HepG2 (cell line): ENCODE data around the gene SLC44A4. TPM values are rescaled to one million over a fixed set of nuclear protein-coding genes. Genes with fewer than 3 reads are reported as not detected.
A peak's percentile ranks its signal among the peaks of the same experiment; 100 is the strongest.

ENCODE experiments used
- AHR ChIP-seq: IDR thresholded peaks from 2 replicates; pipeline ENCODE4 v1.6.1; 2018; ENCODE audit warnings: missing genetic modification reagents, missing compliant biosample characterization
- EZH2 ChIP-seq: conservative IDR thresholded peaks from 2 replicates; pipeline ENCODE4 v1.6.1; 2012; ENCODE audit warnings: mild to moderate bottlenecking, low read depth, low read length, moderate library complexity
- GPN1 ChIP-seq: sonication (generic); formaldehyde crosslinking; IDR thresholded peaks from 2 replicates; pipeline ENCODE4 v1.5.1; 2020; ENCODE audit warnings: missing genetic modification reagents, borderline replicate concordance
- KDM3A ChIP-seq: IDR thresholded peaks from 2 replicates; pipeline ENCODE4 v1.6.1; 2018; ENCODE audit warnings: low read depth, missing compliant biosample characterization
- MED8 ChIP-seq: sonication (generic); formaldehyde crosslinking; IDR thresholded peaks from 2 replicates; pipeline ENCODE4 v1.8.1; 2023; ENCODE audit warnings: mild to moderate bottlenecking, missing genetic modification reagents; ENCODE audit not compliant: insufficient replicate concordance
- MZF1 ChIP-seq: sonication (generic); formaldehyde crosslinking; IDR thresholded peaks from 2 replicates; pipeline ENCODE4 v1.8.1; 2023; ENCODE audit warnings: mild to moderate bottlenecking, missing genetic modification reagents, borderline replicate concordance
- NCOA5 ChIP-seq: sonication (generic); formaldehyde crosslinking; IDR thresholded peaks from 2 replicates; pipeline ENCODE4 v1.4.0; 2020; ENCODE audit warnings: missing genetic modification reagents
- NFE2L1 ChIP-seq: sonication (generic); formaldehyde crosslinking; IDR thresholded peaks from 2 replicates; pipeline ENCODE4 v1.4.0; 2020; ENCODE audit warnings: missing genetic modification reagents, mild to moderate bottlenecking, borderline replicate concordance
- PBX2 ChIP-seq: IDR thresholded peaks from 2 replicates; pipeline ENCODE4 v1.6.1; 2016; ENCODE audit warnings: control low read depth
- POLR2G ChIP-seq: fragments of 200-400 bp; formaldehyde crosslinking; IDR thresholded peaks from 2 replicates; pipeline ENCODE4 v1.6.1; 2018; ENCODE audit warnings: mild to moderate bottlenecking, low read depth, low read length, moderate library complexity
- SAP130 ChIP-seq: IDR thresholded peaks from 2 replicates; pipeline ENCODE4 v1.6.1; 2016; ENCODE audit warnings: low read depth
- SMAD1 ChIP-seq: sonication (generic); formaldehyde crosslinking; IDR thresholded peaks from 2 replicates; pipeline ENCODE4 v1.4.0; 2020; ENCODE audit warnings: missing genetic modification reagents, low read depth, mild to moderate bottlenecking, borderline replicate concordance
- SOX13 ChIP-seq, 3 experiments: fragments of 450-650 bp in 1 of 3; sonication (generic) in 1 of 3; formaldehyde crosslinking in 1 of 3; IDR thresholded peaks in 2 of 3; conservative IDR thresholded peaks in 1 of 3; 2 replicates each; pipeline versions ENCODE4 v1.5.0 to v1.6.1; 2016 to 2020; ENCODE audit warnings: antibody characterized with exemption in 1 of 3, mild to moderate bottlenecking in 1 of 3, missing compliant biosample characterization in 1 of 3, missing genetic modification reagents in 1 of 3, moderate library complexity in 1 of 3
- TBP ChIP-seq: sonication (generic); formaldehyde crosslinking; IDR thresholded peaks from 2 replicates; pipeline ENCODE4 v1.5.0; 2020; ENCODE audit warnings: missing genetic modification reagents
- TOE1 ChIP-seq: sonication (generic); formaldehyde crosslinking; IDR thresholded peaks from 2 replicates; pipeline ENCODE4 v1.4.0; 2020; ENCODE audit warnings: mild to moderate bottlenecking, missing genetic modification reagents
- WIZ ChIP-seq: sonication (generic); formaldehyde crosslinking; IDR thresholded peaks from 2 replicates; pipeline ENCODE4 v1.5.1; 2020; ENCODE audit warnings: mild to moderate bottlenecking, missing genetic modification reagents
- XRCC5 ChIP-seq: fragments of 200-400 bp; formaldehyde crosslinking; optimal IDR thresholded peaks from 2 replicates; pipeline ENCODE3; 2017; ENCODE audit warnings: mild to moderate bottlenecking, low read length
- YY1 ChIP-seq: IDR thresholded peaks from 2 replicates; pipeline ENCODE4 v1.6.1; 2011; ENCODE audit warnings: low read length, low read depth, moderate library complexity, mild to moderate bottlenecking; ENCODE audit not compliant: insufficient read depth, insufficient replicate concordance
- ZKSCAN1 ChIP-seq: fragments of 150-350 bp; IDR thresholded peaks from 2 replicates; pipeline ENCODE4 v1.6.1; 2014; ENCODE audit warnings: low read length
- ZNF101 ChIP-seq: sonication (generic); formaldehyde crosslinking; IDR thresholded peaks from 2 replicates; pipeline ENCODE4 v1.4.0; 2020; ENCODE audit warnings: mild to moderate bottlenecking, low read depth, missing genetic modification reagents, borderline replicate concordance
- ZNF17 ChIP-seq: sonication (generic); formaldehyde crosslinking; IDR thresholded peaks from 2 replicates; pipeline ENCODE4 v1.5.0; 2020; ENCODE audit warnings: mild to moderate bottlenecking, missing genetic modification reagents
- ZNF256 ChIP-seq: sonication (generic); formaldehyde crosslinking; conservative IDR thresholded peaks from 2 replicates; pipeline ENCODE4 v1.4.0; 2020; ENCODE audit warnings: missing genetic modification reagents
- ZNF335 ChIP-seq: sonication (generic); formaldehyde crosslinking; IDR thresholded peaks from 2 replicates; pipeline ENCODE4 v1.4.0; 2020; ENCODE audit warnings: missing genetic modification reagents
- ZSCAN22 ChIP-seq: sonication (generic); formaldehyde crosslinking; IDR thresholded peaks from 2 replicates; pipeline ENCODE4 v1.4.0; 2020; ENCODE audit warnings: mild to moderate bottlenecking, missing genetic modification reagents
- ZUFSP ChIP-seq: sonication (generic); formaldehyde crosslinking; IDR thresholded peaks from 2 replicates; pipeline ENCODE4 v1.9.0; 2021; ENCODE audit warnings: missing genetic modification reagents, mild to moderate bottlenecking, borderline replicate concordance
- ZZZ3 ChIP-seq: sonication (generic); formaldehyde crosslinking; IDR thresholded peaks from 2 replicates; pipeline ENCODE4 v1.4.0; 2020; ENCODE audit warnings: missing genetic modification reagents, mild to moderate bottlenecking, borderline replicate concordance
- polyA plus RNA-seq, 8 experiments: library from polyadenylated mRNA; depleted of rRNA in 3 of 8; stranded (reverse) in 7 of 8; unstranded in 1 of 8; fragments of >200 nt; fragmentation: Illumina TruSeq in 4 of 8; extraction: Trizol in 4 of 8; gene quantifications; 2 replicates each; pipeline versions ENCODE4 v1.2.1 to v1.2.3, GENCODE V29; 2011 to 2016; ENCODE audit warnings: low read depth in 4 of 8, missing spikeins in 1 of 8, mixed read lengths in 1 of 8; ENCODE audit not compliant: insufficient read depth in 1 of 8
- total RNA-seq, 5 experiments: library from RNA; depleted of rRNA; stranded (reverse); fragments of >200 nt; fragmentation: Illumina TruSeq; extraction: Trizol; gene quantifications; 2 replicates each; pipeline ENCODE4 v1.2.3, GENCODE V29; 2016; ENCODE audit warnings: low read depth in 1 of 5

Gene SLC44A4
- total and polyA plus RNA-seq, 2 of the 13 experiments (the other 11 are each of a cell fraction or from before 2014, with no cell fraction given): 3.5 to 5.9 TPM

GRCh38 chr6:31862344-31863235 lies 16.2 kb downstream of the SLC44A4 start, which contains the start of gene NEU1 (continued):
- TF ChIP-seq ZUFSP (CRISPR knock-in tag) (no peak), GPN1 (CRISPR knock-in tag) (peak; percentile 39; the same call in 1 of the 2 replicates), TBP (peak; percentile 60; the same call in 1 of the 2 replicates), ZNF101 (CRISPR knock-in tag) (no peak), POLR2G (peak; percentile 100), MZF1 (no peak), ZNF256 (CRISPR knock-in tag) (no peak; the same call in 1 of the 2 replicates), AHR (peak; percentile 91), ZZZ3 (0 out of 2 replicates have a peak, but pooled peaks have one; percentile 53), ZKSCAN1 (no peak), KDM3A (CRISPR knock-in tag) (peak; percentile 75; the same call in 1 of the 2 replicates), XRCC5 (peak; percentile 33), PBX2 (no peak; the same call in none of the 2 replicates), WIZ (peak; percentile 59; the same call in 1 of the 2 replicates), YY1 (no peak), SOX13 (IDR thresholded peaks at IDR 0.05) (peak; percentile 63; the same call in 1 of the 2 replicates), SOX13 (CRISPR knock-in tag; conservative IDR thresholded peaks at IDR 0.05 in 1 of 2, IDR thresholded peaks at IDR 0.05 in 1 of 2) (peak in 1 of 2 experiments; percentile 56; a peak in 2 of 4 replicates), ZSCAN22 (no peak), MED8 (CRISPR knock-in tag) (peak; percentile 8), SAP130 (peak; percentile 98), ZNF17 (CRISPR knock-in tag) (no peak), ZNF335 (peak; percentile 97), EZH2 (no peak), NFE2L1 (CRISPR knock-in tag) (no peak), SMAD1 (CRISPR knock-in tag) (peak; percentile 7; the same call in 1 of the 2 replicates), TOE1 (CRISPR knock-in tag) (no peak; the same call in 1 of the 2 replicates), NCOA5 (no peak)
